ENCODE measurements around the gene TESK2. TPM values are rescaled to one million over a fixed set of nuclear protein-coding genes. Genes with fewer than 3 reads are reported as not detected.
"Not testable (repeated sequence)": the region's sequence is repeated elsewhere in the genome, so short reads cannot be mapped to it uniquely, and the experiment has no call there.

The TESK2 gene
- total RNA-seq, 1 donor from 2014 or later: 8.2 TPM

GRCh38 chr1:45518910-45519309 lies 27.9 kb upstream of the TESK2 start:
- Histone ChIP-seq H3K4me1 (peaks cover 30% of the 10 kb centered on the region), H3K36me3 (peaks cover 49% of the 10 kb centered on the region), H3K27me3 (ENCODE audit: low read depth) (no peaks in the 10 kb centered on the region), H3K4me3 (peak overlapping the region; percentile 25), H3K27ac (no peak overlapping the region), H3K9me3 (no peaks in the 10 kb centered on the region)
- DNase-seq: no peak
- no peak for TF ChIP-seq CTCF (IDR thresholded peaks at IDR 0.05)
- intact Hi-C loops (cut with DNase I): no loop called here
- no peak for ATAC-seq

- Histone ChIP-seq H3K36me3 (peaks cover 55% of the 10 kb centered on the region), H3K4me1 (peaks cover 30% of the 10 kb centered on the region)
- intact Hi-C loops (cut with DNase I); ATAC-seq; H3K27me3 ChIP-seq (ENCODE audit: low read depth); DNase-seq; H3K4me3 ChIP-seq; H3K27ac ChIP-seq; H3K9me3 ChIP-seq: not testable (repeated sequence)
Measured at GRCh38 chr1:45518366-45518765, 27.4 kb upstream of the TESK2 start.

- Histone ChIP-seq H3K9me3 (no peaks in the 10 kb centered on the region), H3K27ac (no peak overlapping the region), H3K4me3 (no peak overlapping the region), H3K4me1 (peaks cover 30% of the 10 kb centered on the region), H3K27me3 (ENCODE audit: low read depth) (no peaks in the 10 kb centered on the region), H3K36me3 (peaks cover 74% of the 10 kb centered on the region)
- intact Hi-C loops (cut with DNase I): no loop called here
- TF ChIP-seq CTCF (IDR thresholded peaks at IDR 0.05): no peak
- DNase-seq: no peak
- peak; percentile 5 to 40 for ATAC-seq
Measured at GRCh38 chr1:45516465-45516864, 25.5 kb upstream of the TESK2 start.

GRCh38 chr1:45516036-45516435 lies 25.1 kb upstream of the TESK2 start:
- no peak overlapping the region for H3K27ac ChIP-seq

GRCh38 chr1:45513532-45514260 lies 22.7 kb upstream of the TESK2 start:
- intact Hi-C loops (cut with DNase I): loop anchor here (5.0 kb wide), 1 partner anchor 59 kb away; no protein-coding TSS in a partner anchor
- not testable (repeated sequence) for H3K27me3 ChIP-seq (ENCODE audit: low read depth)

More at GRCh38 chr1:45516036-45516435, 25.1 kb upstream of the TESK2 start:
- H3K9me3 ChIP-seq: no peaks in the 10 kb centered on the region
- intact Hi-C loops (cut with DNase I): no loop called here
- peaks cover 78% of the 10 kb centered on the region for H3K36me3 ChIP-seq
- H3K4me1 ChIP-seq: peaks cover 30% of the 10 kb centered on the region
- H3K4me3 ChIP-seq: no peak overlapping the region
- no peaks in the 10 kb centered on the region for H3K27me3 ChIP-seq (ENCODE audit: low read depth)
- DNase-seq (no peak), ATAC-seq (no peak)
- no peak for TF ChIP-seq CTCF (IDR thresholded peaks at IDR 0.05)

GRCh38 chr1:45512641-45513054 lies 21.7 kb upstream of the TESK2 start:
- TF ChIP-seq CTCF (IDR thresholded peaks at IDR 0.05): peak; percentile 75
- no peak for DNase-seq
- ATAC-seq: peak; percentile 75 to 76
- H3K27me3 ChIP-seq (ENCODE audit: low read depth): no peaks in the 10 kb centered on the region
- intact Hi-C loops (cut with DNase I): loop anchor here (5.0 kb wide), 1 partner anchor 60 kb away; no protein-coding TSS in a partner anchor
- peaks cover 96% of the 10 kb centered on the region for H3K36me3 ChIP-seq
- H3K9me3 ChIP-seq: no peaks in the 10 kb centered on the region
- H3K4me3 ChIP-seq: no peak overlapping the region
- no peak overlapping the region for H3K27ac ChIP-seq
- peaks cover 27% of the 10 kb centered on the region for H3K4me1 ChIP-seq

More at GRCh38 chr1:45513532-45514260, 22.7 kb upstream of the TESK2 start:
- Histone ChIP-seq H3K4me1 (peaks cover 23% of the 10 kb centered on the region), H3K27ac (peak overlapping the region; percentile 63), H3K36me3 (peaks cover 100% of the 10 kb centered on the region)
- H3K9me3 ChIP-seq, DNase-seq, H3K4me3 ChIP-seq: not testable (repeated sequence)
- peak in 1 of 2 donors; percentile 37 for ATAC-seq
